DMS53 (cell line): ENCODE measurements around the gene LUZP2.
"Not testable (repeated sequence)": the region's sequence is repeated elsewhere in the genome, so short reads cannot be mapped to it uniquely, and the experiment has no call there.

Experiments
- DNase-seq: peaks from one replicate; lab custom pipeline; 2025; lab: John Stamatoyannopoulos, UW

LUZP2 gene

GRCh38 chr11:24820541-24820940, 323.7 kb downstream of the LUZP2 start:
- DNase-seq = no peak

- peak; percentile 61 for DNase-seq
Observed at GRCh38 chr11:24828938-24829605, 332.2 kb downstream of the LUZP2 start.

- peak; percentile 16 for DNase-seq
Observed at GRCh38 chr11:24833573-24833972, 336.7 kb downstream of the LUZP2 start.

- DNase-seq = no peak
Observed at GRCh38 chr11:24837112-24837511, 340.3 kb downstream of the LUZP2 start.

GRCh38 chr11:24842308-24842707, 345.5 kb downstream of the LUZP2 start:
- DNase-seq = no peak

- no peak for DNase-seq
Observed at GRCh38 chr11:24844406-24844805, 347.6 kb downstream of the LUZP2 start.

- no peak for DNase-seq
Observed at GRCh38 chr11:24848857-24849256, 352.0 kb downstream of the LUZP2 start.

GRCh38 chr11:24855951-24856350, 359.1 kb downstream of the LUZP2 start:
- peak; percentile 24 for DNase-seq

- DNase-seq = no peak
Observed at GRCh38 chr11:24859801-24860300, 363.0 kb downstream of the LUZP2 start.

GRCh38 chr11:24861440-24861839, 364.6 kb downstream of the LUZP2 start:
- peak; percentile 34 for DNase-seq

- no peak for DNase-seq
Observed at GRCh38 chr11:24866743-24867142, 369.9 kb downstream of the LUZP2 start.

GRCh38 chr11:24870048-24870447, 373.2 kb downstream of the LUZP2 start:
- no peak for DNase-seq

GRCh38 chr11:24872186-24872585, 375.3 kb downstream of the LUZP2 start:
- no peak for DNase-seq

GRCh38 chr11:24872651-24873311, 375.9 kb downstream of the LUZP2 start:
- no peak for DNase-seq

GRCh38 chr11:24880962-24881361, 384.1 kb downstream of the LUZP2 start:
- DNase-seq = no peak

GRCh38 chr11:24885580-24886173, 388.8 kb downstream of the LUZP2 start:
- DNase-seq = peak; percentile 56

- peak; percentile 50 for DNase-seq
Observed at GRCh38 chr11:24886880-24887619, 390.2 kb downstream of the LUZP2 start.

GRCh38 chr11:24890426-24890825, 393.6 kb downstream of the LUZP2 start:
- DNase-seq = no peak

- not testable (repeated sequence) for DNase-seq
Observed at GRCh38 chr11:24891845-24892492, 395.1 kb downstream of the LUZP2 start.

- no peak for DNase-seq
Observed at GRCh38 chr11:24896118-24896835, 399.4 kb downstream of the LUZP2 start.

GRCh38 chr11:24900514-24900913, 403.7 kb downstream of the LUZP2 start:
- no peak for DNase-seq
